Measurements from ENCODE around the gene VWA5B2.
"Not testable (repeated sequence)": the region's sequence is repeated elsewhere in the genome, so short reads cannot be mapped to it uniquely, and the experiment has no call there.

VWA5B2 gene

DNA sequence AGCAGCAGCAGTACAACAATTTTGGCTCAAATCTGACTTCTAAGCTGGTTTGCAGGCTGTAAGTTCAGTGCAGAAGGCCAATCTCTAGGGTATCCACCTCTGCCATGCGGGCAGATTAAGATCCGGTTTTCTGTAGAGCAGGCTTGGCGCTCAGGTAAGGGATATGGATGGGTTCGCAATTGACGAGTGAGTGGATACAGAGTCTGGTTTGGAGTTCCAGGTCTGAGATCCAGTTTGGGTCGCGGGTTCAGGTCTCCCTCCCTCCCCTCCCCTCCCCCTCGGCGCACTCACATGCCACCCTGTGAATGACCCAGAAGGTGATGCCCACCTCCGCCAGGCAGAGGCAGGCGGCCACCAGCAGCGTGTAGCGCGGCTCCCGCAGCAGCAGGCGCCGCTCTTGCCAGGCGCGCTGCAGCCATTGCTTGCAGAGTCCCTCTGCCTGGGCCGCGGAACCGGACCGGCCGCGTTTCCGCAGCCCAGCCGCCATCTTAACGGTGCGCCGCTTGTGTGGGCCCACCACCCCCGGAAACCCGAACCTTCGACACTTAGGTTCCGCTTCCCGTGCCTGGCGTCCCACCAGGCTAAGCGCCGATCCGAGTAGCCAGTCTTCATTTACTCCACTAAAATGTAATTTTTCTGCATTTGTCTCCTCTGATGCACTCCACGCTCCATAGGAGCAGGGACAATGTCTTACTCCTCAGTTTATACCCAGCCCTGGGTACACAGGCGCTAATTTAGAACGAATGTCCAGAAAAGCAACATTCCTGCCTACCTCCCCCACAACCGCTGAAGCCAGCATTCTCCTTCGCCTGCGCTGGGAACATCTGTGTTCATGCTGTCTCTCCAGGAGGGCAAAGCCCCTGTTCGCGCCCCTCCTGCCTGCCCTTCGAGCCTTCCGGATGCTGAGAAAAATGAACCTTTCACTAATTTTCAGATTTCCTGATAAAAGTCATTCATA lies 19.3 kb downstream of the VWA5B2 start, which contains the start of gene ALG3:
TSS of gene ALG3 (minus strand) at position 509 of the 958 bp plus-strand sequence. CDS start at position 487, 22 bp downstream.
- DNase-seq = peak; percentile 92

- peak; percentile 98 for DNase-seq
These were observed 20.2 kb downstream of the VWA5B2 start, which contains the start of gene EEF1AKMT4 for GRCh38 chr3:184249412-184250166. Gene EEF1AKMT4, plus strand, starts transcription at chr3:184249672. Its CDS starts 23 bp downstream, at chr3:184249695.

DNA sequence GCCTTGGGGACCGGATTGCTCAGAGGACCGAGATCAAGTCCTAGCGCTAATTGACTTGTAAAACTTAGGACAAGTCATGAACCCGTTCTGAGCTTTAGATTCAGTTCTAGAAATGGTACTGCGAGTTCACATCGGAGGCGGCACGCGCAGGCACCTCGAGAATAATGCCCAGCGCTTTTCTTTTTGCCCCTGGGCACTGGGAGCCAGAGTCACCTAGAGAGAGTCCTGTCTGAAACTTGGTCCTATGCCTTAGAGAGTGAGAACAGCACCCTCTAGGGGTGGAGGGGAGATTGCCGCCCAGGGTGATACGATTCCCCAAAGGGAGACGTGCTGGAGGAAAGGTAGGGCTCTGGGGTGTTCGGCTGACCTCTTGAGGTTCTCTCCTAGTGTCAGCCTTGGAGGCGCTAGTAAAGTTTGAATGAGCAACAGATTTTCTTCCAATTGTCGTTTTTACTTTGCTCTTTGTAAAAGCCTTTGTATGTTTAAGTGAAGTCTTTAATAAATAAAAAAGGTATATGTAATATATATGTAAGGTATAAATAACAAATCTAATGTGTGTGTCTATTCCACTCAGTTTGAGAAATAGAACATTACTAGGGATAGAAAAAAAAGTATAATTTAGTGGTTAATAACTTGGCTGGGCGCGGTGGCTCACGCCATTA lies 20.9 kb downstream of the VWA5B2 start:
- DNase-seq = peak; percentile 97

GRCh38 chr3:184255291-184256039 lies 26.1 kb downstream of the VWA5B2 start:
- peak; percentile 47 for DNase-seq

DNA sequence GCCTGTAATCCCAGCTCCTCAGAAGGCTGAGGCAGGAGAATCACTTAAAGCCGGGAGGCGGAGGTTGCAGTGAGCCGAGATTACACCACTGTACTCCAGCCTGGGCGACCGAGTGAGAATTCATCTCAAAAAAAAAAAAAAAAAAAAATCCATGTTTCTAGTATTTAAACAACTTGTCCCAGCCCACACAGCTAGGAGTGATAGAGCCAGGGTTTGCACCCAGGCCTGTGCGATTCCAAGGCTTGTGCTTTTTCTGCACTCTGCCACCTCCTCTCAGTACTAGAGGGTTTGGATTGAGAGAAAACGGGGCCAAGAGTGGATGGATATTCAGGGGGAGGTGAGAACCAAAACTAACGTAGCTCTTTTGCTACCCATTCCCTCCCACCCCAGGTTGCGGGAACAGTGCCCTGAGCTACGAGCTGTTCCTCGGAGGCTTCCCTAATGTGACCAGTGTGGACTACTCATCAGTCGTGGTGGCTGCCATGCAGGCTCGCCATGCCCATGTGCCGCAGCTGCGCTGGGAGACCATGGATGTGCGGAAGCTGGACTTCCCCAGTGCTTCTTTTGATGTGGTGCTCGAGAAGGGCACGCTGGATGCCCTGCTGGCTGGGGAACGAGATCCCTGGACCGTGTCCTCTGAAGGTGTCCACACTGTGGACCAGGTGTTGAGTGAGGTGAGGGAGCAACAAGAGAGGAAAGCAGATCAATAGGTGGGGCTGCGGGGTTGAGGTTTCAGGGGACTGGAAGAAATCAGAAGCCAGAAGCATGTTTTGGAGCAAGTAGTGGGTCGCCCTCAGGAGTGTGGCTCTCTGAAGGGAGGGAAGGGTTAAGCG lies 27.9 kb downstream of the VWA5B2 start:
- no peak for DNase-seq

DNA sequence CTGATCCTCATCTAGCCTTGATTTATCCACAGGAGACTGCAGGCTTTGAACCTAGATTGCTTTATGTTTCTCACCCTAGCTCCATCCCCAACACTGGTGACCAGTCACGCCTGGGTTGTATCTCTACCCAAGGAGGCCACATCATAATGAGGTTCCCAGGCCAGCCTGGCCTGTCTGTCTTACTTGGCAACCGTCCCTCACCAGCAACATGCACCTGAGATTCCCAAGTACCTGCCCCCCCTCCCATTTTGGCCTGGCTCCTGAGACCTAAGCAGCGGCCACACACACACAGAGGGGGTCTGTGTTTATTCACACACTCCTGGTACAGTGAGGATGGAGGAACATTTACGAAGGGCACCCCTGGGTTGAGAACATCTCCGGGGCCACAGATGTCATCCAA lies 29.5 kb downstream of the VWA5B2 start:
- DNase-seq = no peak

- no peak for DNase-seq
These were observed 30.1 kb downstream of the VWA5B2 start for GRCh38 chr3:184259396-184259877.

GRCh38 chr3:184259878-184260723 lies 30.7 kb downstream of the VWA5B2 start:
- peak; percentile 23 for DNase-seq

DNA sequence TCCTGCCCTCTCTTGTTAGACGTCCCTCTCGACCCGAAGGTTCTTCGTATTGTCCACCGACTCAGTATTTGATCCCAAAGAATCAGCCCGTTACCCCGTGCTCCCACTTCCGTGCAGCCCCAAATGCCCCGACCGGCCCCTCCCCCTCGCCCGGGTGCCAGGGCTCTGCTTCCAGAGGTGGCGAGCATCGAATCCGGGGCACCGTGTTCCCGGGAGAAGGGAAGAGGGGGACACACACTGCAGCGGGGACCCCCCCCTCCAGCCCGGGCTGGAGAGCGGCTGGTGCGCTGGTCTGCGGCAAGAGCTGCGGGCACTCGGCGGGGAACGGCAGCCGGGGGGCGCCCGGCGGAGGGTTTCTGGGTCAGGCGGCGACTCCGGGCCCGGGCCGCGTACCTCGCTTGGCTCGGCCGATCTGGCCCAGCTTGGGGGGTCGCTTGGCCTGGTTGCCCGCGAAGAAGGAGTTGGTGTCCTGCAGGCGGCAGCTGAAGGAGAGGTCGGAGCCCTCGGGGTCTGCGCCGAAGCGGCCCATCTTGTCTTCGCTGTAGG lies 31.4 kb downstream of the VWA5B2 start:
- no peak for DNase-seq

DNA sequence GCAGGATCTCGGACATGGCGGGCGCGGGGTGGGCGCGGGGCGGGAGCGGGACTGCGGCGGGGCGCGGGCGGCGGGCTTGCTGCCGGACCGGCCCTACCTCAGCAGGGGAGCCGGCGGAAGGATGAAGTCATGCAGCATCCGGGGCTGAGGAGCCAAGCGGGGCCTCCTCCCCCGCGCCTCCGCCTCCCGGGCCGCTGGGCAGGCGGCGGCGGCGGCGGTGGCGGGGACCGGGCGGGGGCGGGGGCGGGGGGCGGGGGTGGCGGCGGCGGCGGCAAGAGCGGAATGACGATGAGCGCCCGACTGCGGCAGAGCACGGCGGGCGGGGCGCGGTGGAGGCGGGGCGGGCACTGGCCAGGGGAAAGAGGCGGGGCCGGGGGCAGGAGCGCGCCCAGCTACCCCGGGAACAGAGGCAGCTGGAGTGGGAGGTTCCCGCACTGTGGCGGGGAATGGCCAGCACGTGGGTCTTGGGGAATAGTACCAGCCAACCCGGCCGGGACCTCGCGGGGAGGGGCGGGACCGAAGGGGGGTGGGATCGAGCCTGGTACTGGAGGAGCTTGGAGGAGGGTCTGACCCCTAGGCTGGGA lies 32.0 kb downstream of the VWA5B2 start, which contains the start of gene CAMK2N2:
TSS of gene CAMK2N2 (minus strand) at position 284 of the 584 bp plus-strand sequence. CDS start at position 16, 268 bp downstream.
- DNase-seq = peak; percentile 66

DNA sequence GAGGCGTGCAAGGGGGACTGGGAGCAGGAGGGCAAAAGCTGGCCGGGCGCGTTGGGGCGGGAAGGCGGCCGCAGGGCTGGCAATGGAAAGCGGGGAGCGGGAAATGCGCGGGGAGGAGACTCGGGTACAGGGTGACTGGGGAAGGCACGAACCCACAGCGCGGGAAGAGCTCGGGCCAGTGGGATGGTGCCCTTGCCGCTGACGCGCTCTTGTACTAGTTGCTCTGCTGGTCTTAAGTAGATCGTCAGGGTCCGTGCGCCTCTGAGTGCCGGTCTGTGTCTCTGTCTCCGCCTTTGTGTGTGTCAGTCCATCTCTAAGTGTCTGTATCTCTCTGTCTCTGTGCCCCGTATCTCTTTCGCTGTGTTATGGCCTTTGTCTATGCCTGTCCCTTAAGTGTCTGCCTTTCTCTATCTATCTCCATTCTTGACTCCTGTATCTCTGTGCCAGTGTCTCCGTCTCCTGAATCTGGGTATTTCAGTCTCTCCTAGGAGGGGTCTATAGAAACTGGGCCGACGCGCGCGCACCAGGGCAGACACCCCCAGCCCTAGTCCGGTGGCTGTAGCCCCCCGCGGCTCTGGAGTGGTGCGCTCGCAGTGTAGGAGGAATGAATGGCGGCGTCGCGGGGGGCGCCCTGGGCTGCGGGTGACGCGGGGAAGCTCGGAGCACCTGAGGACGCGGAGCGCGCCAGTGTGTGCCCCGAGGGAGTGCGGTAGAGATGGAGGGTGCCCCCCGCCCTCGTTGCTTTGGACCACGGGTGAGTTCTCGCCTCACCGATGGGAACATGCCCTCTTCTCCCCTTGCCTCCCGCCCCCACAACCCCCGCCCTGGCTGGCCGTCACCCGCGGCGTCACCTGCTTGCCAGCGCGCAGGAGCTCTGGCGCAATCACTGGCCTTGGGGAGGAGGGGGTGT lies 32.7 kb downstream of the VWA5B2 start:
- DNase-seq = peak; percentile 28

- DNase-seq = no peak
These were observed 33.4 kb downstream of the VWA5B2 start for GRCh38 chr3:184262764-184263179.

- not testable (repeated sequence) for DNase-seq
These were observed 37.9 kb downstream of the VWA5B2 start for GRCh38 chr3:184267249-184267648.

- DNase-seq = no peak
These were observed 42.9 kb downstream of the VWA5B2 start for GRCh38 chr3:184272269-184272668.

GRCh38 chr3:184275381-184275701 lies 46.0 kb downstream of the VWA5B2 start:
- DNase-seq = no peak

DNA sequence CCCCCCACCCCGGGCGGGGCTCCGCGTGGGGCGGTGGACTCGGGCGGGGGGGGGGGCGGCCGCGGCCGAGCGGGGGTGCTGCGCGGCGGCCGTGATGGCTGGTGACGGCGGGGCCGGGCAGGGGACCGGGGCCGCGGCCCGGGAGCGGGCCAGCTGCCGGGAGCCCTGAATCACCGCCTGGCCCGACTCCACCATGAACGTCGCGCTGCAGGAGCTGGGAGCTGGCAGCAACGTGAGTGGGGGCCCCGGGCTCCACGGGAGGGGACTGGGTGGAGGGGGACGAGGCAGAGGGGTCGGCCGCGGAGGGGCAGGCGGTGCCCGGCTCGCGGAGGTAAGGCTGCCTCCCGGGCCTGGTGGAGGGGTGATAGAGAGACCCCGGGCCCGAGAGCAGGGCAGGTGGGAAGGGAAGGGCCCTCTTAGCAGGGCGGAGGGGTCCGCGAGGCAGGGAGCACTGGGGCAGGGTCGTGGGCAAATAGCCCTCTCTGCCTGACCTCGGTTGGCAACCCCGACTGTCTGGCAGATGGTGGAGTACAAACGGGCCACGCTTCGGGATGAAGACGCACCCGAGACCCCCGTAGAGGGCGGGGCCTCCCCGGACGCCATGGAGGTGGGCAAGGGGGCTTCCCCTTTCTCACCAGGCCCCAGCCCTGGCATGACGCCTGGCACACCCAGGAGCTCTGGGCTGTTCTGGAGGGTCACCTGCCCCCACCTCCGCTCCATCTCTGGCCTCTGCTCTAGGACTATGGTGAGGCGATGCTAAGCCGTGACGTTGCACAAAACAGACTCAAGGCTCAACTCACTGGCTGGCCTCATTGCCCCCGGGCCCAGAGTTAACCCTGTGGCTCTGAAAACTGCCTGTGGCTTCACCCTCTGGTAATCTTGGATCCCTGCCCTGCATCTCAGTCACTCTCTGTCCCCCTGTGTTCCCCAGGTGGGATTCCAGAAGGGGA lies 46.9 kb downstream of the VWA5B2 start, which contains the start of gene ECE2:
TSS of gene ECE2 (plus strand) at position 62 of the 950 bp plus-strand sequence. CDS start at position 194, 132 bp downstream.
- DNase-seq = no peak

DNA sequence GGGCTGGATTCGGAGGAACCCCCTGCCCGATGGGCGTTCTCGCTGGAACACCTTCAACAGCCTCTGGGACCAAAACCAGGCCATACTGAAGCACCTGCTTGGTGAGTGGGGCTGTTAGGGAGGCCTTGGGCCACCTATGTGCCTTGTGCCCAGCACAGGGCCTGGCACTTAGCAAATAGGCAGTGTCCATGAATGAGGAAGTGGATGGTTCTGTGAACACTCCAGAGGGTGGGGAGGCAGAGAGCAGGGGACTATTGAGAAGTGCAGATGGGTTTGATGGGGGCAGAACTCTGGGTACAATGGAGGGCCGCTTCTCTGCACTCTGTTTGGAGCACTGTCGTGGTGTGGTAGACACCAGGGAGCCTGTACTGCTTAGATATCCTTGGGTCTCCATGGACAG lies 48.0 kb downstream of the VWA5B2 start:
- no peak for DNase-seq

Measured in activated CD4-positive, alpha-beta T cell treated with anti-CD3 and anti-CD28 coated beads, Interleukin-2, Interleukin-6, amounts not matched to agents 100 ng/mL and 50 ng/mL, durations not matched to agents 16 hours and 8 hours (primary cell).